ENCODE data around the gene EOMES.

Gene EOMES

DNA sequence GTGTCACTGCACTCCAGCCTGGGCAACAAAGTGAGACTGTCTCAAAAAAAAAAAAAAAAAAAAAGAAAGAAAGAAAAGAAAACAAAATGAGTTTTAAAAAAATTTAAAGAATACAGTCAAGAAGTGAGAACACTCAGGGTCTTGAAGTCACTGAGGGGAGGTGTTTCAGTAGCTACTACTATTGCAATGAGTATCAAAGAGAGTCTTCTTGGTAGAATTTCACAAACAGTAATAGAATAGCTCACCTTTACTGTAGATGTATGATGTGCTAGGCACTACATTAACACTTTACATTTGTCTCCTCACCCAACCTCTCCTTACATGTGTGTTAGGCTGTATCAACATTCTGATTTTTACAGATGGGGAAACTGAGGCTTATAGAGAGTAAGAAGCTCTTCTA lies 43.9 kb downstream of the EOMES start:
- DNase-seq = no peak

DNA sequence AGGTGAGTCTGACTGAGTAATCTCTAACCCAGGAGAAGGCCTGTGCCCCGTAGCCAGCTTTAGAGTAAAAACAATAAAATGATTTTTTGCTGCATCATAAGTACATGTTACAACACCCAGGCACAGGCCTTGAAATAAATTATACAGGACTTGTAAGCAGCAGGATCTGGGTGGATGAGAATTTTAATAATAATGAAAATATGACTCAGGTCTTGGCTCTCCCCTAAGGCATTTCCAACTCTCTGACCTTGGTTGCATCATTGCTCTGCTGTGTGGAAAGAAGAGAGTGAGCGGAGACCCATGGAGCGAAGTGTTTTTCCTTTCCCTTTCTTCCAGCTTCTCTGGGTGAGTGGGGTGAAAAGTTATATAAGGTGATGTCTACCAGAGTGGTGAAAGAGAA lies 44.6 kb downstream of the EOMES start:
- no peak for DNase-seq

DNA sequence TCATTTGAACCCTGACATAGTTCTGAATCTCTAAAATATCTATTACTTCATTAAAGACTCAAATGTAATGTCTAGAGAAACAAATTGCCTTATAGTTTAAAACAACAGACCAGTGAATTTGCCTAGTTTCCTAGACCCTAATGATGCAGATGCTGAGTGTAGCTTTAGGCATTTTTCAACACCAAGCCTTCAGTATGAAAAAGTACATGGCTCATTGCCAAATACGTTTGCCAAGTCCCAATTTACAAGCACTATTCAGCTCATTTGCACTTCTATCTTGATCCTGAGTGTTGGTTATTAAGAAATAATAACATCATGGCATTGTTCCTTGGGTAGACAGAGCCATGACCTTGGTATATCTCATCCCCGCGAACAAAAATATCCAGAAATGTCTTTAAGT lies 46.8 kb downstream of the EOMES start:
- DNase-seq = no peak

DNA sequence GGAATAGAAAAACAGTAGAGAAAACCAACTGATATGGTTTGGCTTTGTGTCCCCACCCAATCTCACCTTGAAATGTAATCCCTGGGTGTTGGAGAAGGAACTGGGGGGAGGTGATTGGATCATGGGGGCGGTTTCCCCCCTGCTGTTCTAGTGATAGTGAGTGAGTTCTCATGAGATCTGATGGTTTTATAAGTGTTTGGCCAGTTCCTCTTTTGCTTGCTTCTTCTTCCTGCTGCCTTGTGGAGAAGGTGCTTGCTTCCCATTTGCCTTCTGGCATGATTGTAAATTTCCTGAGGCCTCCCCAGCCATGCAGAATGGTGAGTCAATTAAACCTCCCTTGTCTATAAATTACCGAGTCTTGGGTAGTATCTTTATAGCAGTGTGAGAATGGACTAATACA lies 48.4 kb downstream of the EOMES start:
- DNase-seq = no peak

DNA sequence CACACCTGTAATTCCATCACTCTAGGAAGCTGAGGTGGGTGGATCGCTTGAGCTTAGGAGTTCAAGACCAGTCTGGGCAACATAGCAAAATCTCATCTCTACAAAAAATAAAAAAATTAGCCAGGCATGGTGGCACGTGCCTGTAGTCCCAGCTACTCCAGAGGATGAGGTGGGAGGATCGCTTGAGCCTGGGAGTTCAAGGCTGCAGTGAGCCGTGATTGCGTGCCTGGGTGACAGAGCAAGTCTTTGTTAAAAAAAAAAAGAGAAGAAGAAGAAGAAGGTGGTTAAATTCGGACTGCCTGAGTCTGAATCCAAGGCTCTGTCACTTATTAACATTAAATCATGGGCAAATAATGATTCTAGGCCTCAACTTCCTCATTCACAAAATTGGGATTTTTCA lies 51.0 kb downstream of the EOMES start:
- DNase-seq = no peak

DNA sequence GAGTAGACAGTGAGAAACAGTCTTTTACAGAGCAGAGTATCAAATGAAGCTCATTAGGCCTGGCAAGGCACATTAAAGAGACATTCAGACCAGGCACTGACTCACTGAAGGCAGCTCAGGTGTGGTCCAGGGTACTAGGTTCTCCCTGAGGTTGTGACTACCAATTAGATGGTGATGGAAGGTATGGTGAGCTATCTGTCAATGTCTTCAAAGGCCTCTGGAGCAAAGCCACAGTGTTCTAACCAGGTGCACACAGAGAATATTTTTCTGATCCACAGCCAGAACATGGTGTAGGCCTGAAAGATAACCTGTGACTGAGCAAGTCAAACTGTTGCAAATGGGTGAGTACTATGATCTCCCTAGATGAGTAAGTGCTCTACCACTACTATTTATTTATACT lies 51.5 kb downstream of the EOMES start:
- no peak for DNase-seq

DNA sequence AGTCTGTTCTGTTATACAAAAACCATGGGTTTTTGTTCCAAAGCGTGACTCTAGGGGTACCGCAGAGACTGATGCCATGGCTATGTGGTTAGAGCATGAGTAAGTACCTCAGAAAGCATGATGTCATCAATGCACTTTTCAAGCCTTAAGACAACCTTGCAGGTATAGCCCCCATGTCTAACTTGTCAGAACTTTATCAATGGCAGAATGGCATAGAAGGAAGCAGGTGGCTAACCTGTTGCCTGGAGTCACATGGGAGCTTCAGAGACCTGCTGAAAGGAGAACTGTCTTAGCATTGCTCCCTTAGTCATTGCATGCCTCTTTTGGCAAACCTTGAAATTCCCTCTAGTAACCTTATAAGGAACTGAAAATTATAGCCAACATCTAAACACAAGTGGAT lies 52.5 kb downstream of the EOMES start:
- DNase-seq = no peak

DNA sequence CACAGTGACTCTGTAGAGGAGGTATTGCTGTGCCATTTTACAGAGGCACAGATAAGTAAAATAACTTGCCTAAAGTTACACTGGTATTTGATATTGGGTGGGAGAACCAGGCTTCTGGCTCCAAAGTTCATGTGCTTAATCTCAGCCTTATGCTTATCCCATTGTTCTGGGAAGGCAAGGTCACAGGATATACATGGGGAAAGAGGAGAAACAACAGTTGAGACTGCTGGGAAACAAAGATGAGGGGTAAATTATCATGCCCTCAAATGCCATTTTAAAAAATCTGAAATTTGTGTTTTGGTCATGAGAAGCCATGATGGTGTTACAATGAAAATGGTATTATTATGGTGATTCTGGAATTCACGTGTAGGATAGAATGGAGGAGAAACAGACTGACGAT lies 54.4 kb downstream of the EOMES start:
- DNase-seq = no peak

DNA sequence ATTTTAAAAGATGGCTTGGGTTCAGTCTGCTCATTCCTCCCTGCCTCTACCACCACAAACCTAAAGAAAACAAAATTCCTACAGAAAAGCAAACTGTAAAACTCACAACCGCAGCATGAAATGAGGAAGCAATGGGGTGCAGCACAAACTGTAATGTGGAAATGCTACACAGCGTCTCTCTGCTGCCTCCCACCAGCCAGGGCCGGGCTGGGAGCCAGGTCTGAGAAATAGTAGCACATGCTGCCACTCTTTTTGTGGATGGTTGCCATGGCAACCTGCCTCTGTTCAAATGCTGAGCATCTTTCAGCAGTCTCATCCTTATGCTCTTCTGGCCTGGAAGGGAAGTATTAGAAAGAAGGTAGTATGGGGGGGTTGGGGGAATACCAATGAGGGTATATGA lies 55.4 kb downstream of the EOMES start:
- no peak for DNase-seq

DNA sequence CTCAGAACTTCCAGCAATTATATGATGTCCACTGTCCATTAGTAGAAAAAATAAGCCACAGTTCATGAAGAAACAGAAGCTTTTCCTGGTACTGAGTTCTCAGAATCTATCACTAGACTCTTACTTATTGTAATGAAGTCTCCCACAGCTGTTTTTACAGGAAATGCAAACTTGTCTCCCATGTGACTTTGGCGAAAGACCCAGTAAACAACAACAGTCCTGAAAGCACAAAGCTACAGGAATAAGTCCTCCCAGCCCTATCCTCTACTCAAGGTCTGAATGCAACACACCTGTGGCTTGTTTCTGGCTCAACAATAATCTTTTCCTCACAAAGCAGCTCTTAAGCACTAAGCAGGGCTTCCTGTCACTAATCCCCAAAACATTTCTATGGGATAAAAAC lies 55.9 kb downstream of the EOMES start:
- no peak for DNase-seq

All from activated CD8-positive, alpha-beta memory T cell treated with anti-CD3 and anti-CD28 coated beads, Interleukin-2, amount 50 U/mL, for 48 hours (primary cell).